Neural progenitor cell (in vitro differentiated cells): ENCODE data around the gene STPG1. TPM values are rescaled to one million over a fixed set of nuclear protein-coding genes. Genes with fewer than 3 reads are reported as not detected.
A peak's percentile ranks its signal among the peaks of the same experiment; 100 is the strongest.

Experiments used
- DNase-seq: peaks from one replicate; pipeline ENCODE4 v3.0.0-alpha.2; 2016; ENCODE audit warnings: low spot score
- H2AFZ ChIP-seq: fragments of 200-600 bp; sonication (generic); replicated peaks from 2 replicates; pipeline ENCODE4 v1.6.1; 2016; ENCODE audit warnings: antibody characterized with exemption
- H3F3A ChIP-seq: fragments of 200-600 bp; sonication (generic); 2 replicates; pipeline ENCODE4 v1.6.1; 2016; ENCODE audit warnings: antibody characterized with exemption, low read depth
- H3K27ac ChIP-seq: fragments of 200-600 bp; sonication (generic); 2 replicates; pipeline ENCODE4 v1.5.1; 2016; ENCODE audit warnings: mild to moderate bottlenecking
- H3K27me3 ChIP-seq: fragments of 200-600 bp; sonication (generic); 2 replicates; pipeline ENCODE4 v1.6.1; 2016; ENCODE audit warnings: mild to moderate bottlenecking, moderate library complexity
- H3K36me3 ChIP-seq: fragments of 200-600 bp; sonication (generic); 2 replicates; pipeline ENCODE4 v1.5.1; 2016
- H3K4me1 ChIP-seq: fragments of 200-600 bp; sonication (generic); 2 replicates; pipeline ENCODE4 v1.6.1; 2016; ENCODE audit warnings: mixed run types
- H3K4me2 ChIP-seq: fragments of 200-600 bp; sonication (generic); 2 replicates; pipeline ENCODE4 v1.6.1; 2016
- H3K4me3 ChIP-seq: fragments of 200-600 bp; sonication (generic); 2 replicates; pipeline ENCODE4 v1.5.1; 2016
- H3K79me2 ChIP-seq: fragments of 200-600 bp; sonication (generic); 2 replicates; pipeline ENCODE4 v1.6.1; 2016; ENCODE audit warnings: low read depth
- H3K9ac ChIP-seq: fragments of 200-600 bp; sonication (generic); 2 replicates; pipeline ENCODE4 v1.6.1; 2016
- H3K9me3 ChIP-seq: fragments of 200-600 bp; sonication (generic); 2 replicates; pipeline ENCODE4 v1.5.1; 2016; ENCODE audit warnings: low read depth
- H4K20me1 ChIP-seq: fragments of 200-600 bp; sonication (generic); 2 replicates; pipeline ENCODE4 v1.6.1; 2016; ENCODE audit warnings: low read depth
- H3K27ac Mint-ChIP-seq: 3 replicates; pipeline ENCODE4 v1.8.0; 2021; ENCODE audit warnings: mixed read lengths
- H3K27me3 Mint-ChIP-seq: 2 replicates; pipeline ENCODE4 v1.8.0; 2022; ENCODE audit warnings: low read depth, mild to moderate bottlenecking, inconsistent platforms, moderate library complexity, mixed read lengths; ENCODE audit not compliant: insufficient read depth
- H3K36me3 Mint-ChIP-seq: 3 replicates; pipeline ENCODE4 v1.8.0; 2021; ENCODE audit warnings: mixed read lengths
- H3K4me1 Mint-ChIP-seq: 3 replicates; pipeline ENCODE4 v1.8.0; 2021; ENCODE audit warnings: mixed read lengths
- H3K4me3 Mint-ChIP-seq: 3 replicates; pipeline ENCODE4 v1.8.0; 2021; ENCODE audit warnings: mild to moderate bottlenecking, moderate library complexity, mixed read lengths
- H3K9me3 Mint-ChIP-seq: 3 replicates; pipeline ENCODE4 v1.8.0; 2020; ENCODE audit warnings: mixed read lengths
- CTCF ChIP-seq: fragments of 200-600 bp; sonication (generic); IDR thresholded peaks from 2 replicates; pipeline ENCODE4 v1.5.1; 2017; ENCODE audit warnings: antibody characterized with exemption, mild to moderate bottlenecking
- EZH2 ChIP-seq: fragments of 200-600 bp; sonication (generic); IDR thresholded peaks from 2 replicates; pipeline ENCODE4 v1.6.1; 2017; ENCODE audit warnings: antibody characterized with exemption, mild to moderate bottlenecking, moderate library complexity
- EZH2phosphoT487 ChIP-seq: fragments of 200-600 bp; sonication (generic); IDR thresholded peaks from 2 replicates; pipeline ENCODE4 v1.6.1; 2017; ENCODE audit warnings: antibody characterized with exemption
- total RNA-seq: library from RNA; depleted of rRNA; stranded (reverse); fragments of >200 nt; gene quantifications from 2 replicates; pipeline ENCODE4 v1.2.3, GENCODE V29; 2015; ENCODE audit warnings: low replicate concordance

STPG1 gene
- total RNA-seq, 1 donor from 2014 or later, result 15.9 TPM

- H3F3A ChIP-seq, result peaks cover 31% of the 10 kb centered on the region
- H3K9me3 Mint-ChIP-seq, result no peaks in the 10 kb centered on the region
- H3K27ac Mint-ChIP-seq, result no peak overlapping the region
- peaks cover 51% of the 10 kb centered on the region for H3K4me1 ChIP-seq
- H3K27me3 Mint-ChIP-seq, result peaks cover 4% of the 10 kb centered on the region
- no peak overlapping the region for H3K9ac ChIP-seq
- TF ChIP-seq EZH2 (no peak), EZH2phosphoT487 (no peak), CTCF (no peak)
- DNase-seq, result no peak
- H4K20me1 ChIP-seq, result no peaks in the 10 kb centered on the region
- no peaks in the 10 kb centered on the region for H3K9me3 ChIP-seq
- H3K36me3 Mint-ChIP-seq, result no peaks in the 10 kb centered on the region
- H3K27me3 ChIP-seq, result no peaks in the 10 kb centered on the region
- H3K4me3 ChIP-seq, result no peak overlapping the region
- no peak overlapping the region for H3K27ac ChIP-seq
- H3K4me2 ChIP-seq, result no peak overlapping the region
- no peaks in the 10 kb centered on the region for H3K36me3 ChIP-seq
- H3K79me2 ChIP-seq, result no peaks in the 10 kb centered on the region
- peaks cover 64% of the 10 kb centered on the region for H3K4me1 Mint-ChIP-seq
- H3K4me3 Mint-ChIP-seq, result no peak overlapping the region
- no peak overlapping the region for H2AFZ ChIP-seq
These were observed 103.7 kb downstream of the STPG1 start for GRCh38 chr1:24309762-24310485.

GRCh38 chr1:24308365-24309015, 105.1 kb downstream of the STPG1 start:
- Histone ChIP-seq H3K79me2 (no peaks in the 10 kb centered on the region), H3K27ac (no peak overlapping the region), H4K20me1 (no peaks in the 10 kb centered on the region), H3K9me3 (no peaks in the 10 kb centered on the region), H2AFZ (no peak overlapping the region), H3K4me2 (peak overlapping the region; percentile 36), H3K4me3 (no peak overlapping the region), H3K9ac (no peak overlapping the region), H3K27me3 (no peaks in the 10 kb centered on the region), H3F3A (peaks cover 35% of the 10 kb centered on the region), H3K4me1 (peaks cover 60% of the 10 kb centered on the region), H3K36me3 (no peaks in the 10 kb centered on the region)
- Mint-ChIP-seq H3K27ac (peak overlapping the region; percentile 35), H3K9me3 (no peaks in the 10 kb centered on the region), H3K4me3 (no peak overlapping the region), H3K36me3 (no peaks in the 10 kb centered on the region), H3K27me3 (peaks cover 5% of the 10 kb centered on the region), H3K4me1 (peaks cover 69% of the 10 kb centered on the region)
- TF ChIP-seq EZH2phosphoT487 (no peak), CTCF (peak; percentile 51)
- peak; percentile 64 for DNase-seq

Other genes with a start within 250 kb of the STPG1 start
- gene IFNLR1, start 226.5 kb downstream of the STPG1 start, total RNA-seq, result 3.0 and 3.3 TPM in 2 replicates
- gene GRHL3, start 94.4 kb downstream of the STPG1 start, total RNA-seq, result 1.1 and 1.5 TPM in 2 replicates
- 6.9 and 12.1 TPM in 2 replicates for gene NIPAL3, start 2.0 kb upstream of the STPG1 start, total RNA-seq
- 7.5 and 9.3 TPM in 2 replicates for gene RCAN3, start 89.1 kb upstream of the STPG1 start, total RNA-seq
- 0.49 TPM in 1 of 2 replicates, not detected in the other for gene NCMAP, start 142.3 kb upstream of the STPG1 start, total RNA-seq
- 125 and 164 TPM in 2 replicates for gene SRRM1, start 229.5 kb upstream of the STPG1 start, total RNA-seq